Fibroblast of the aortic adventitia (primary cell): ENCODE results near the gene SLC9A9. TPM values are rescaled to one million over a fixed set of nuclear protein-coding genes. Genes with fewer than 3 reads are reported as not detected.
A peak's percentile ranks its signal among the peaks of the same experiment; 100 is the strongest.

Source experiments
- DNase-seq: peaks from one replicate; pipeline ENCODE4 v3.0.0-alpha.2; 2010; ENCODE audit warnings: low read depth
- H3K4me3 ChIP-seq: 2 replicates; pipeline ENCODE4 v1.5.1; 2011; ENCODE audit warnings: low read depth, mild to moderate bottlenecking, control low read depth, low read length, moderate library complexity
- CTCF ChIP-seq: IDR thresholded peaks from 2 replicates; pipeline ENCODE4 v1.5.1; 2011; ENCODE audit warnings: mild to moderate bottlenecking, low read length, control low read depth, inconsistent platforms; ENCODE audit not compliant: insufficient read depth
- total RNA-seq: library from RNA; depleted of rRNA; stranded (reverse); fragments of >200 nt; gene quantifications from 2 replicates; pipeline ENCODE4 v1.2.3, GENCODE V29; 2012; ENCODE audit warnings: low replicate concordance

The SLC9A9 gene
- total RNA-seq, 1 donor, result 23.8 TPM

GRCh38 chr3:143590660-143591059 lies 257.6 kb downstream of the SLC9A9 start:
- no peak for TF ChIP-seq CTCF
- H3K4me3 ChIP-seq, result no peak overlapping the region
- no peak for DNase-seq

- H3K4me3 ChIP-seq, result no peak overlapping the region
- peak; percentile 77 for DNase-seq
- TF ChIP-seq CTCF, result no peak
Measured at GRCh38 chr3:143586576-143586975, 261.7 kb downstream of the SLC9A9 start.

GRCh38 chr3:143585720-143586456 lies 262.4 kb downstream of the SLC9A9 start:
- no peak overlapping the region for H3K4me3 ChIP-seq
- TF ChIP-seq CTCF, result no peak
- no peak for DNase-seq

GRCh38 chr3:143584474-143584873 lies 263.8 kb downstream of the SLC9A9 start:
- TF ChIP-seq CTCF, result no peak
- no peak for DNase-seq
- no peak overlapping the region for H3K4me3 ChIP-seq

- no peak for DNase-seq
- TF ChIP-seq CTCF, result no peak
Measured at GRCh38 chr3:143581972-143582722, 266.1 kb downstream of the SLC9A9 start.

GRCh38 chr3:143578810-143579435 lies 269.3 kb downstream of the SLC9A9 start:
- H3K4me3 ChIP-seq, result no peak overlapping the region
- DNase-seq, result no peak
- TF ChIP-seq CTCF, result no peak

More at GRCh38 chr3:143581972-143582722, 266.1 kb downstream of the SLC9A9 start:
- no peak overlapping the region for H3K4me3 ChIP-seq
